NCI-H2081 treated with DMSO at 0.1 percent for 48 hours (cell line): ENCODE results near the gene COPS3.

Source experiments
- DNase-seq: peaks from one replicate; lab custom pipeline; 2025; lab: John Stamatoyannopoulos, UW

Gene COPS3

DNA sequence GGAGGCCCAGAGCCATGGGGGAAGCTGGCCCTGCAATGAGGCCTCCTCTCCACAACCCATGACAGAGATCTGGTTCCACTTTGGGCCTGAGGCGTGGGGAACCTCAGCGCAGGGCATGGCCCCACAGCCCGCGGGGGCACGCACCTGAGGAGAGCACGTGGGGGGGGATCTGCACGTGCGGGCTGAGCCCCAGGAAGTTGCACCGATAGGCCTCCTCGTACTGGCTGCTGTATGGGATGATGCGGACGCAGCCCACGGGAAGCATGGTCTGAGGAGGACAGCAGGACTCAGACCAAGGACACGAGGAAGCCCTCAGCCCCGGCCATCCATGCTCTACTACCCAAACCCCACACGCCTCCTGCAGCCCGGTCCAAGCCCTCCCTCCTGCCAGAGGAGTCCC lies 64.8 kb downstream of the COPS3 start:
- no peak for DNase-seq

DNA sequence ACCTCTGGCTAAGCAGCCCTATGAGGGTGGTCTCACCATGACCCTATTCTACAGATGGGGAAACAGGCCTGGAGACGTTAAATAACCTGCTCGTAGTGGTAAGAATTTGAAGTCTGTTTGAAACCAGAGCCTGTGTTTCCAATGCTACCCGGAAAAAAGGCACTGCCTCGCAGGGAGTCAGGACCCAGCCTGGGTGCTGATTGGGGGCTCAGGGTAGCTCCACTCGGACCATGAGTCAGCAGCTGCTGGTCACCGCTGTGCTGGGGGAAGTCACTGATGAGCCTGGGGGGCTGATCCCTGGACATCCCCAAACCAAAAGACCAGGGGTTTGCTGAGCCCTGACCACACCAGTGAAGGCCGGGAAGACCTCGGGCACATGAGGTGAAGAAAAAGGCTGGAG lies 65.5 kb downstream of the COPS3 start:
- DNase-seq = no peak

DNA sequence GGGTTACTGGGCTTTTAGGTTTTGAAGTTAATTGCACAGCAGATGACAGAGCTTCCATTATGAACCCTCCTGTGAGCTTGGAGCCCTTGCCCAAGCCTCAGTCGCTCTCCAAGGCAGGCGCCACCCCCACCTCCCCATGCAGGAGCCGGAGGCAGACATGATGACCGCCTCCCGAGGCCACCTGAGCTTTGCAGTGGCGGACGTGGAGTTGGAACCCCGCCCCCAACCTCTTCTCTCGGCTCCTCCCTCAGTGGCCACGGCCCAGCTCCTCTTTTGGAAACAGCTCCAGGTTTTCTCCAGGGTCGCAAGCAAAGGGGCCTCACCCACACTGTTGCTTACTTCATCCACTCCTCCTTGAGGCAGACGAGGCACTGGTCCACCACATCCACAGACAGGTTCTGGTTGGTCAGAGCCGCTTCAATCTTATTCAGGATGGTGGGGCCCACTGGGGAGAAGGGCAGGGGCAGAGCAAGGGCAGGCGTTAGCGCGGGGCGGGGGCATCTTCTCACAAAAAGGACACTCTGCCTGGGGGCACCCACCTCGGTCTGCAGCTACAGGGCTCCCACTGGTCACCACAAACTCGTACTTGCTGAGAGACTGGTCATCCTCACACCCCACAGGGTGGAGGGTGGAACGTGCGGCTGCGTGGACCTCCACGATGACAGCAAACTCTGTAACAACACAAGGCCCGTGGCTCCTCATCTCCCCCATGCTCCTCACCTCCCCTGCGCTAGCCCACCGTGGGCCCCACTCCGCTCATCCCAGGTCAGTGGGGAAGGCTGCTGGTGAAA lies 66.2 kb downstream of the COPS3 start:
- no peak for DNase-seq

DNA sequence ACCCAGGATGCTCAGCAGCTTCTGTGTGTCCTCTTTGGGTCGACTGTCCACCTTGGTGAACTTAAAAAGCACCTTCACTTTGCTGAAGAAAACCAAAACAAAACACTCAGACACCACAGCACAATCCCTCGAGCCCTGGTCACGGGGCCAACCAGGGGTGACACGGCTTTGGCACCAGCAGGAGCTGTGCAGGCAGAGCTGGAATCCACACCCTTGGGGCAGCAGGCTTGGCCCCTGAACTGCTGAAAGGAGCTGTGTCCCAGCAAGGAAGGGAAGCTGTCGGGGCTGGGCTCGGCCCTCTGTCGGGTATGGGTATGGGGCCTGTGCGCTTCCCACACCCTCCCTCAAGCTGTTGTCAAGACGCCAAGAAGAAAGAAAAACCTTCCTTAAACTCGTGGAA lies 67.3 kb downstream of the COPS3 start:
- DNase-seq = no peak

DNA sequence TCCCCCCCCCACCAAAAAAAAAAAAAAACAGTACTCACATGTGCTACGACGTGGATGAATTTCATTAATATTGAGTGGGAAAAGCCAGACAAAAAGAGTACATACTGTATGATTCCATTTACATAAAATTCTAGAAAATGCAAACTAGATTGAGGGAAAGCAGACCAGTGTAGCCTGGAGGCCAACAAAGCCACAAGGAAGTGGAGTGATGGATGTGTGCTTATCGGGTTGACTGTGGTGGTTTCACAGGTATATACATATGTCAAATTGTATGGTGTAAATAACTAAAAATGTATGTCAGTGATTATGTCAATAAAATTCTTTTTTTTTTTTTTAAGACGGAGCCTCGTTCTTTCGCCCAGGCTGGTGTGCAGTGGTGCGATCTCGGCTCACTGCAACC lies 73.0 kb downstream of the COPS3 start:
- no peak for DNase-seq

DNA sequence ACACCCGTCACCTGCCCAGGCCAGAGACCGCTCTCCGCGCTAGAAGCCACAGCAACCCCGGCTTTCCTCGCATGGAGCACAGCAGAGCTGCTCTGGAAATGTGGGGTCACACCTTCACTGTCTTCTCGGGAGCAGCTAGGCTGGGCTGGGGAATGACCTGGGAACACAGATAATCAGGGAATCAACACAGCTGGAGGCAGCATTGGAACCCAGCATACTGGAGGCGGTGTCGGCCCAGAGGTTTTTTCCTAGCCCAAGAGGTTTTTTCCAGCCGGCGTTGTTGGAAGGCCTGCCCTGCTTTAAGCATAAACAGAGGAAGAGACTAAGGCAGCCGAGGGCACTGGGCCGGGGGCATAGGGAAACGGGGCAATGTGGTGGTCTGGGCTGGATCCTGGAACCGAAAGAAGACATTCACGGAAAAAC lies 74.1 kb downstream of the COPS3 start:
- DNase-seq = no peak

DNA sequence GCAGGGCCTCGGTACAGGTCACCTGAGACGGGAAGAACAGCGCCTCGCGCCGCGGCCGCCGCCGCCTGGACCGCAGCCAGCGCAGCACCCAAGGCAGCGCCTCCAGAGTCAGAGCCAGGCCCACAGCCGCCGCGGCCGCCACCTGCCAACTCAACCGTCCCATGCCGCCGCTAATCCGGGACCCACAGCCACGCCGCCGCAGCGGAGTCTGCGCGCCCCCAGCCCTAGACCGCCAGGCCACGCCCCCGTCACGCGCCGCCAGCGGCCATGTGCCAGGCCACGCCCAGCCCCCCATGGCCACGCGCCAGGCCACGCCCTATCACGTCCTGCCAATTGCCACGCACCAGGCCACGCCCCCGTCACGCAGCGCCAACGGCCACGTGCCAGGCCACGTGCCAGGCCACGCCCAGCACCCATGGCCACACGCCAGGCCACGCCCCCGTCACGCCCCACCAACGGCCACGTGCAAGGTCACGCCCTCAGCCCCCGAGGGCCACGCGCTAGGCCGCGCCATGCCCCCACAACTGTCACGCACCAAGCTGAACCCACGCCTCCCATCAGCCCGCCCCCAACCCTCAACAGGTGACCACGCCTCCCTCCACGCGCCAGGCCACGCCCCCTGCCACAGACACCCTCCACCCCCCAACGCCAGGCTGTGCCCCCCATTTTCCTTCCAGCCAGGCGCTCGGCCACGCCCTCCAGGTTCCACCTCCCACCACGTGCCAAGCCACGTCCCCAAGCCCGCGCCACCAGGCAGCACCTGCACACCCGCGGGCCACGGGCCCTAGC lies 74.7 kb downstream of the COPS3 start, which contains the start of gene PLD6:
TSS of gene PLD6 (minus strand) at position 210 of the 789 bp plus-strand sequence. CDS start at position 163, 47 bp downstream.
- DNase-seq = no peak

DNA sequence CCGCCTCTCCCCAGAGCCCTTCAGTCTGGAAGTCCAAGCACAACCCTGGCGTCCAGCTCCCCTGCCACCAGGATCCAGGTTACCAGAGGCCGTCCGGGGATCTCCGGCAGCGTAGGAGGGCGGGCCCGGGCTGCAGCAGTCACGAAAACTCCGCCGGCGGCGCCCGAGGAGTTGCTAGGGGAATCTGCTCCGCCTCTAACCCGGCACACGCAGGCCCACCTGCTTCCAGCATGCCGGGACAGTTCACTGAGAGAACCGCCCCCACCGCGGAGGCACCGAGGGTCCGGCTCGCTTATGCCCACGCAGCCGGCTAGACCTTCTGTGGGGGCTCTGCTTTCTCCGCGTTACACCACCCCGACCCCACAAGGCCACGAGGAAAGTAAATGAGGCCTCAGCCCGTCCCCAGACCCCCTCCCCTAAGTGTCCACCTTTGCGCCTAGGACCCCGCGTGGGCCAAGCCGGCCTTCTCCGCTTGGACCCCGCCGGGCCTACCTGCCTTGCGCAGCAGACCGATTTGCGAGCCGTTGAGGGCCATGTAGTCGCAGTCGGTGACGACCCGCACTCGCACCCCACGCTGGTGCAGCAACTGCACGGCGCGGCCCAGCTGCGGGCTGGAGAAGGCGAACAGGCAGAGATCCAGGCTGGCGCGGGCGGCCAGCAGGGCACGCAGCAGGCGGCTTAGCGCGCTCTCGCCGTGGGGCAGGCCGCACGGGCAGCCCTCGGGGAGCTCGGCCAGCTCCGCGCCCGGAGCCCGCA lies 75.5 kb downstream of the COPS3 start:
- no peak for DNase-seq

DNA sequence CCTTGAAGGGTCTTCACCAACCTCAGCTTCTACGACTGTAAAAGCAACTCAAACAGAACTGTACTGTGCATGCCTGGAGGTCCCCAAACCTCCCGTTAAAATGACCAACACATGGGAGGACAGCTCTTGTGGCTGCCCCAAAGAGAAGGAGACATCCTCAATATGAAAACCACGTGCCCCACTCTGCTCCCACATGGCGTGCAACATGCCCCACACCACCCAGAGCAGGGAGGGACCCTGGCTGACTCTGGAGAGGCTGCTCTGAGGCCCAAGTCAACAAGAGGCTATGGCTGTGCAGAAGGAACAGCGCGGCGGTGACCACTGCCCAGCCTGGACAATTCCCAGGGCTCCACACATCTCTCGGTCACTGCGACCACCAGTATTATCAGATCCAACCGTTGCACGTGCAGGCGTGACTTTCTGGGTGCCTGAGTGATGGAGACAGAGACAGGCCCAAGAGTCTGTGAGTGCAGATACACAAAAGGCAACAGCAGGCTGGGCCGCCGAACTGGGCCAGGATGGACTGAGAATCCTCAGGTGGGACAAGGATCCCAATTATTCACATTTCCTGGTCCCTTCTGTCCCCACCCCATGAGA lies 76.3 kb downstream of the COPS3 start:
- no peak for DNase-seq

DNA sequence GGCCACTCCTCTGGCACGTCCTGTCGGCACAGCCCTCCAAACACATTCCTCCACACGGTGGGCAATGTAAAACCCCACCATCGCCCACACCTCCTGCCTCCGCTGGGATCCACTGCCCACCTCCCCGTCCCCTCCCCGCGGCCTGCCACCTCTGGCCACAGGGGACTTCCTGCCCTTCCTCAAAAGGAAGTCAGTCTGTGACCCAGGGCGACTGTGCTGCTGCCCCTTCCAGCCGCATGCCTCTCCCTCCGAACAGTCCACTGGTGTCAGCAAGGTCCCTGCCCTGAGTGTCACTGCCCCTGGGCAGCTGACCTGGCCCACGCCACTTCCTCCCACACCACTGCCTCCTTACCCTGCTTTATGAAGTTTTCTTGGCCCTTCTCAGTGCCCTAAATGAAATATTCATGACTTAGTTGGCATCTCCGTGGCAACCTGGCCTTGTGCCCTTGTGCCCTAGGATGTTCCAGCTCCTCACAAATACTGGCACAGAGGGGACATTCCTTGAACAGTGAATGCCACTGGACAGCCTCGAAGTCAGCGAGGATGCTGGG lies 76.9 kb downstream of the COPS3 start:
- no peak for DNase-seq

DNA sequence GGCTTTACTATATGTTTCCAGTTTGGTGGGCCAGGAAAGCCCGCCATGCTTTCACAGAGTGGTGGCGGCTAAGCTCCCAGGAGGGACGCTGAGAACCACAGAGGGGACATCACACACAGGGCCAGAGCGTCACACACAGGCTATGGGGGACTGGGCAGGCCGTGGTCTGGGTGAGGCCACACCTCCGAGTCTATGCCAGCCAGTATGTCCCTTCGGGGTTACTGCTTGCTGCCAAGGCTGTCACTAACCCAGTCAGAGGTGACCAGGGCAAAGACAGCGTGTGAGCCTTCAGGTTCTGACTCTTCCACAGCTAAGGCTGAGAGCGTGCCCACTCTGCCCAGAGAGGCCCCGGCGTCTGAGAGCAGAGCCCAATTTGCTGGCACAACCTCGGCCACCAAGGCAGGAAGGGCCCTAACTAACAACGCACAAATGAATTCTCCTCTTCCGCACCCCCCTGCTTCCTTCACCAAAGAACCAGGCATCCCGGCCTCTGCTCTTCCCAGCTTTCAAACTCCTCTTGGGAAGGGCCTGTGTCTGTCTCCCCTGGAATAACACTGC lies 77.8 kb downstream of the COPS3 start:
- DNase-seq = no peak

DNA sequence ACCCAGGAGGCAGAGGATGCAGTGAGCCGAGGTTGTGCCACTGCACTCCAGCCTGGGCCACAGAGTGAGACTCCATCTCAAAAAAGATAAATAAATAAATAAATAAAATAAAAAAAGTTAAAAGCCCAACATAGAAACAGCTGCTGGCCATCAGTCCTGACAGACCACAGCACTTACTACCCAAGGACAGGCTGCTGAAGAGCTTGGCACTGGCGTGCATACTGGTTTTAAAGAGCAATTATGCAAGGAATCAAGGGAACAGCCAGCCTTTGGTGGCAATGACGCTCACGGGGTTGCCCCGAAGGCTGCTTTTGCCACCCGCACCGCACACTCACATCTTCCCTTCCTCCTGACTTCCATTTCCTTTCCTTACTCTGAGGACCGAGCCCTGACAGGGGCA lies 79.1 kb downstream of the COPS3 start:
- no peak for DNase-seq

DNA sequence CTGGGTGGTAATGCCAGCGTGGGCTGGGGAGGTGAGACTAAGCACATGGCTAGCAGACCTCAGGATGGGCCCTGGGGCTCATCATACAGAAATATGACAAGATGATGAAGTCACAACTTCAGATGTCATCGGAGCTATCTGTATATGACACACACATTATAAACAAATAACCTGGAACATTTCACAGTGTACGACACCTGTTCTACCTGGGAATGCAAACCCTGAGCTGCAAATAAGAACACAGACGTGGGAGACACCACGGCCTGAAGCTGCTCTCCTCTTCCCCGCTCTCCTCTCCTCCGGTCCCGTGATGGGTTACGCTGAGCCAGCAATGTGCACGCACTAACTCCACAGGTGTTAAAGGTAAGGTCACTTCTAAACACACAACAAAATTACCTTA lies 79.8 kb downstream of the COPS3 start:
- DNase-seq = no peak

DNA sequence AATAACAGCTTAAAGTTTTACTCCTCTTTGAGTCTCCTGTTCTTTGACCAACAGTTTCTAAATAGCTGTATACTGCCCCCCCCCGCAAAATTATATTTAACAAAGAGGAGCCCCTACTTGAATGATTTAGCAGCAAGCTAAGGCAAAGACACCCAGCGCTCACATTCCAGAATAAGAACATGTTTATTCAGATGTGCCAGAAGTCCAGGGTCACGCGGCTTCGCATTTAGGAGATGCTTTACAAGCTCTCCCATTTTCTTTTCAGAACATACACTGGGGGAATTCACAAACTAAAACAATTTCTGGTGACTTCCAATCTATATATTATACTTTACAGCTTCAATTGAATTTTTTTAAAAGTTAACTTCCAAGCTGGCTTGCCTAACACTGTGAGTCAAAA lies 80.2 kb downstream of the COPS3 start:
- no peak for DNase-seq

DNA sequence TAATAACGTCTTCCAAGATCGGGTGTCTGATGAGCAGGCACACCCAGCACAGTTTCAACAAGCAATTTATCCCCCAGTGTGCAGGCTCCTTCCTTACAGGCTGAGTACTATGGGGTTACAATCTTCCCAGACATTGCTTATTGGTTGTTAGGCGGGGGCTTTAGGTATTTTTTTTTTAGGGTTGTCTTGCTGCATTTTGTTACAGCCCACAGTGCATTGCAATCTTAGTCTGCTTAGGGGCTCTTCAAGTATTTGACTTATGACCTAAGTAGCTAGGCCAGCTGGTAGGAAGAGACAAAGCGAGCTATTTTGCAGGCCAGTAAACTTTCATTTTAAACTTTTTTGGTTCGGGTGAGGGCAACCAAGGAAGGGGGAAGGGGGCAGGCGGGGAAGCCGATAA lies 80.7 kb downstream of the COPS3 start:
- DNase-seq = no peak

DNA sequence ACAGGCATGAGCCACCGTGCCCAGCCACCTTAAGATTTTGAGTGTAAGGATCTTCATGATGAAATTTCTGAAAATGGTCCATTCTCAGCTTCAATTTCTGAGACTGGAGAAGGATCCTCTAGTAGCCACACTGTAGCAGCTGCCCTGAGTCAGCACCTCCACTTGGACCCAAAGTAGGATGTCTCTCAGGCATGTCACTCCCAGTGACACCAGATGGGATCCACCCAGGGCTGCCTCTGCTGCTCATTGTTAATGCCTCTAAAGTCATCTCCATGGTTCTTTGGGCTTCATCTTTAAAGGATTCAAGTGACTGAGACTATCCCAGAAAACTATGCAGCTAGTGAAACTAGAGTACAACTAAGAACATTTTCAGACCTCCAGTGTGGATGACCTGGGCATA lies 82.8 kb downstream of the COPS3 start:
- DNase-seq = no peak

DNA sequence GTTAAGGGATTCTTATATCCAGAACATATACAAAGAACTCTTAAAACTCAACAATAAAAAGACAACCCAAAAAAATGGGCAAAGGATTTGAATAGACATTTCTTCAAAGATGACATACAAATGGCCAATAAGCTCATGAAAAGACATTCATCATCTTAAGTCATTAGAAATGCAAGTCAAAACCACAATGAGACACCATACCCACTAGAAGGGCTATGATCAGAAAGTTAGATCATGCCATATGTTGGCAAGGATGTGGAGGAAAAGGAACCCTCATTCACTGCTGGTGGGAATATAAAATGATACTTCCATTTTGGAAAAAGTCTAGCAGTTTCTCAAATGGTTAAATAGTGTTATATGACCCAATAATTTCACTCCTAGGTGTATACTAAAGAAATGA lies 84.3 kb downstream of the COPS3 start:
- no peak for DNase-seq
